ENCODE data around the gene ZNF783. TPM values are rescaled to one million over a fixed set of nuclear protein-coding genes. Genes with fewer than 3 reads are reported as not detected.
A peak's percentile ranks its signal among the peaks of the same experiment; 100 is the strongest.
"Not testable (repeated sequence)": the region's sequence is repeated elsewhere in the genome, so short reads cannot be mapped to it uniquely, and the experiment has no call there.

Gene ZNF783
- total and polyA plus RNA-seq, 7 experiments from 2014 or later = 6.2 to 49.2 (median 30.5) TPM

DNA sequence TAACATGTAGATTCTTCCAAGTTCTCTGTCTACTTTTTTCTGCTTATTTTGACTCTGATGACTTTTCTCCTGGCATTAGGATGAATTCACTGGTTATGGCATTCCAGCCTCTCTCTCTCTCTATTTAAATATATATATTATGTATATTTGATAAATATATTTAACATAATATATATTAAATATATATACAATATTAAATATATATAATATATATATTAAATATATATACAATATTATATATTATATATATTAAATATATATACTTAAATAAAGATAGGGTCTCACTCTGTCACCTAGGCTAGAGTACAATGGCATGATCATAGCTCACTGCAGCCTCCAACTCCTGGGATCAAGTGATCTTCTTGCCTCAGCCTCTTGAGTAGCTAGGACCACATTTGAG, 60.7 kb downstream of the ZNF783 start:
- peaks cover 3 to 12% (median 7%) of the 10 kb centered on the region in 5 donors for H3K27me3 Mint-ChIP-seq
- peaks cover 0 to 13% (median 0%) of the 10 kb centered on the region in 11 donors for H3K9me3 Mint-ChIP-seq
- no peaks in the 10 kb centered on the region for H3K9me3 ChIP-seq (ENCODE audit: control insufficient read depth in 2 of 3, low read length in 3 of 3)
- ChIA-PET CTCF (no interaction called here), POLR2A (interaction anchor here (0.6 kb wide), 1 partner anchor 64 kb away, joined by 3 read pairs; no protein-coding TSS in a partner anchor)
- no peaks in the 10 kb centered on the region for H3K36me3 ChIP-seq (ENCODE audit: control insufficient read depth in 2 of 3, insufficient read depth in 3 of 3, low read length in 3 of 3)
- no peaks in the 10 kb centered on the region for H3K27me3 ChIP-seq (ENCODE audit: control insufficient read depth in 2 of 2, insufficient read depth in 2 of 2, low read length in 2 of 2)
- peak overlapping the region in 2 of 9 donors; percentile 7 to 68 for H3K27ac Mint-ChIP-seq
- H3K36me3 Mint-ChIP-seq = peaks cover 0 to 15% (median 0%) of the 10 kb centered on the region in 5 donors
- H3K4me3 Mint-ChIP-seq = peak overlapping the region in 5 of 10 donors; percentile 47 to 74 (median 71)
- ATAC-seq (no peak), DNase-seq (no peak)
- no peak overlapping the region for H3K4me3 ChIP-seq (ENCODE audit: low read length)
- H3K4me1 ChIP-seq (ENCODE audit: control insufficient read depth in 2 of 2, insufficient read depth in 2 of 2, low read length in 2 of 2) = no peaks in the 10 kb centered on the region
- H3K4me1 Mint-ChIP-seq = peaks cover 7 to 29% (median 19%) of the 10 kb centered on the region in 7 donors
- intact Hi-C loops (cut with micrococcal nuclease) = loop anchor here in 1 of 2 donors (2.0 kb wide), 1 partner anchor 62 kb away; no protein-coding TSS in a partner anchor
- H3K27ac ChIP-seq (ENCODE audit: low read depth, low read length) = no peak overlapping the region

DNA sequence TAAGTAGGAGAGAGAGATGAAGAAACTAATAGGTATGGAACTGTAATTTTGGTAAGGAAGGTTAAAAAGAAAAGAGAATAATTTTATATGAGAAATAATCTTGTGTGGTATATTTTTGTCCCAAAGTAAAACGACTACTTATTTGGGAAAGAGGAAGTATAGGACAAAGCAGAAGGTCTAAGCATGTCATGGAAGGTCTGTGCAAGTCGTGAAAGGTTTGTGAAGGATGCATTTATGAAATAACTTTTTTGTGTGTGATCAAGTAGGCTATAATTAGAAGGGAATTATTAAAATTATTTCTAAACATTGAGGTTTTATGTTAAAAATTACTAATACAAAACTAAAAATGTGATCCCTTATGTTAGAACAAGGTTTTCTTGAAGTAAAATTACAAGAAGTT, 63.3 kb downstream of the ZNF783 start:
- peaks cover 0 to 11% (median 0%) of the 10 kb centered on the region in 11 donors for H3K9me3 Mint-ChIP-seq
- peaks cover 0 to 8% (median 5%) of the 10 kb centered on the region in 5 donors for H3K27me3 Mint-ChIP-seq
- ChIA-PET CTCF (no interaction called here), POLR2A (no interaction called here)
- H3K4me1 Mint-ChIP-seq = peaks cover 7 to 27% (median 18%) of the 10 kb centered on the region in 7 donors
- intact Hi-C loops (cut with micrococcal nuclease) = no loop called here
- no peaks in the 10 kb centered on the region for H3K4me1 ChIP-seq (ENCODE audit: control insufficient read depth in 2 of 2, insufficient read depth in 2 of 2, low read length in 2 of 2)
- H3K4me3 ChIP-seq (ENCODE audit: low read length) = no peak overlapping the region
- no peak overlapping the region for H3K27ac ChIP-seq (ENCODE audit: low read depth, low read length)
- DNase-seq (no peak), ATAC-seq (no peak)
- H3K36me3 ChIP-seq (ENCODE audit: control insufficient read depth in 2 of 3, insufficient read depth in 3 of 3, low read length in 3 of 3) = no peaks in the 10 kb centered on the region
- H3K36me3 Mint-ChIP-seq = peaks cover 0 to 14% (median 0%) of the 10 kb centered on the region in 5 donors
- H3K4me3 Mint-ChIP-seq = no peak overlapping the region
- H3K27ac Mint-ChIP-seq = peak overlapping the region in 1 of 9 donors; percentile 52
- no peaks in the 10 kb centered on the region for H3K9me3 ChIP-seq (ENCODE audit: control insufficient read depth in 2 of 3, low read length in 3 of 3)
- no peaks in the 10 kb centered on the region for H3K27me3 ChIP-seq (ENCODE audit: control insufficient read depth in 2 of 2, insufficient read depth in 2 of 2, low read length in 2 of 2)

DNA sequence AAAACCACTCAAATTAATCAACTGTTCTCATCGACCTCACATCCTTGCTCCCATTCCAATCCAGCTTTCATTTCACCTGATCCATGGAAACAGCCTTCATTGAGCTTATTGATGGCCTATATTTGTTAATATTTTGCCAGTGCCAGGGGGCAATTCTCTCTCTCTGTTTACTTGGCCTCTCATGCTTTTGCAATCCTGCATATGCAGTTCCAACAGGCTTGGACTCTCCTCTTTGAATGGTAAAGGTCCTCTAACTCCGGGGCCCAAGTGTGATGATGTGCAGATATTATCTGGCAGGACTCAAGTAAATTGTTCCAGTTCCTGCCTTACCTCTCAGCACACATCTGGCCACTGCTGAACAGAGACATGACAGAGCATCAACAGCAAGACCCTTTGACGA, 67.3 kb downstream of the ZNF783 start:
- ATAC-seq (no peak), DNase-seq (no peak)
- Mint-ChIP-seq H3K4me3 (no peak overlapping the region), H3K9me3 (peaks cover 0 to 9% (median 2%) of the 10 kb centered on the region in 11 donors), H3K27ac (no peak overlapping the region), H3K36me3 (peaks cover 0 to 4% (median 0%) of the 10 kb centered on the region in 5 donors), H3K27me3 (peaks cover 0 to 21% (median 8%) of the 10 kb centered on the region in 5 donors), H3K4me1 (peaks cover 0 to 14% (median 1%) of the 10 kb centered on the region in 7 donors)
- H3K27me3 ChIP-seq (ENCODE audit: control insufficient read depth in 2 of 2, insufficient read depth in 2 of 2, low read length in 2 of 2) = no peaks in the 10 kb centered on the region
- intact Hi-C loops (cut with micrococcal nuclease) = no loop called here
- ChIA-PET POLR2A (no interaction called here), CTCF (no interaction called here)
- no peaks in the 10 kb centered on the region for H3K36me3 ChIP-seq (ENCODE audit: control insufficient read depth in 2 of 3, insufficient read depth in 3 of 3, low read length in 3 of 3)
- H3K27ac ChIP-seq (ENCODE audit: low read depth, low read length) = no peak overlapping the region
- H3K9me3 ChIP-seq (ENCODE audit: control insufficient read depth in 2 of 3, low read length in 3 of 3) = no peaks in the 10 kb centered on the region
- H3K4me3 ChIP-seq (ENCODE audit: low read length) = no peak overlapping the region
- H3K4me1 ChIP-seq (ENCODE audit: control insufficient read depth in 2 of 2, insufficient read depth in 2 of 2, low read length in 2 of 2) = no peaks in the 10 kb centered on the region

DNA sequence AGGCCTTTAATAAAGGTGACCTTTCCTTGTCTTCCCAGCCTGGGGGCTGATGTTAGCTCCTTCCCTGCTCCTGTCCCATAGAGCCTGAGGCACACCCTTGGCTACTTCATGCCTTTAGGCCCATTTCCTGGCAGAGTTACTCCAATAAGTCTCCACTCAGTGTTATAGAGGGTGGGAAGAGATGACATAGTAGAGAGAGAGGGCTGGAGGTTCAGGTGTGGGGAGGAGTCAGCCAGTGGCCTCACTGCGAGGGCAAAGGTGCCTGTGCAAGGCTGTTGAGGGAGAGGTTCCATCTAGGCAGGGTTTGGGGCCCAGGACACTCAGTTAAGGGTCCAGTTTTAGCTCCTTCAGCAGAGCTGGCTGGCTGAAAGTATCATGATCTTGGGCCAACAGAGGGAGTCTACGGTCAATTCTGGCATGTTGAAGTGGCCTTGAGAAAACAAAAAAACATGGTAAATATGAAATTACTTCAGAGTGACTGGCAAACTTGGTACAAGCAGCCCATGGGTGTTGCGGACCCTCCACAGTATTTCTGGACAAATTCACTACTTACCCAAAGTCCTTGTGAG, 67.9 kb downstream of the ZNF783 start:
- DNase-seq (no peak), ATAC-seq (no peak)
- intact Hi-C loops (cut with micrococcal nuclease) = no loop called here
- Mint-ChIP-seq H3K4me3 (no peak overlapping the region), H3K4me1 (peaks cover 0 to 13% (median 1%) of the 10 kb centered on the region in 7 donors), H3K36me3 (peaks cover 0 to 4% (median 0%) of the 10 kb centered on the region in 5 donors), H3K27me3 (peaks cover 0 to 24% (median 8%) of the 10 kb centered on the region in 5 donors), H3K9me3 (peaks cover 0 to 9% (median 2%) of the 10 kb centered on the region in 11 donors), H3K27ac (no peak overlapping the region)
- Histone ChIP-seq H3K9me3 (ENCODE audit: control insufficient read depth in 2 of 3, low read length in 3 of 3) (no peaks in the 10 kb centered on the region), H3K36me3 (ENCODE audit: control insufficient read depth in 2 of 3, insufficient read depth in 3 of 3, low read length in 3 of 3) (no peaks in the 10 kb centered on the region), H3K4me1 (ENCODE audit: control insufficient read depth in 2 of 2, insufficient read depth in 2 of 2, low read length in 2 of 2) (no peaks in the 10 kb centered on the region), H3K27me3 (ENCODE audit: control insufficient read depth in 2 of 2, insufficient read depth in 2 of 2, low read length in 2 of 2) (no peaks in the 10 kb centered on the region), H3K27ac (ENCODE audit: low read depth, low read length) (no peak overlapping the region), H3K4me3 (ENCODE audit: low read length) (no peak overlapping the region)
- CTCF ChIA-PET = no interaction called here
- POLR2A ChIA-PET = interaction anchor here (0.5 kb wide), 1 partner anchor 130 kb away, joined by 3 read pairs; no protein-coding TSS in a partner anchor

DNA sequence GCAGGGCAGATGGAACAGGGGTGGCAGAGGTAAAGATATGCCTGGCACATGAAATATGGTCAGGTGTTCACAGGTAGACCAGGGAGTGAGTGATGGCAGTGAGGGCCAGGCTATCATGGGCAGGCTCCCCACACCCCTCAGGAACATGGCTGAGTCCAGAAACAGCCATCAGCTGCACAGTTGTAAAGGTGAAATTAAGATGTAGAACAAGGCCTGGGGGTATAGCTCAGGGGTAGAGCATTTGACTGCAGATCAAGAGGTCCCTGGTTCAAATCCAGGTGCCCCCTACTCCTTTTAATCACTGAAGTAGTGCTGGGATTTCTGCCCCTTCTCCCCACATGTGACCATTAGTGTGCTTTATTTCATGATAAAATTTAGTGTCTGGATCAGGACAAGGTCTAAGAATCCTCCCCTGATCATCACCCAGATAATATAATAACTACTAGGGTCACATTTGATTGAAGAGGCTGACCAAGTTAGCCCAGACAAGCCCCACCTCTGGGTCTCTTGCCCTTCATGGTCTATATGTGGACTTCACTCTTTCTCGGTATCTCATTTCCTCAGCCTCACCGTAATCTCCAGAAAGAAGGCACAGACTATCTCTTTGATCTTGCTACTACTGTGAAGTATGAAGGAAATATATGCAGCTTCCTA, 69.0 kb downstream of the ZNF783 start:
- H3K4me3 ChIP-seq (ENCODE audit: low read length) = no peak overlapping the region
- Mint-ChIP-seq H3K27ac (peak overlapping the region in 1 of 9 donors; percentile 14), H3K4me1 (peaks cover 0 to 6% (median 0%) of the 10 kb centered on the region in 7 donors), H3K27me3 (peaks cover 0 to 24% (median 8%) of the 10 kb centered on the region in 5 donors), H3K4me3 (no peak overlapping the region), H3K9me3 (peaks cover 0 to 7% (median 2%) of the 10 kb centered on the region in 11 donors), H3K36me3 (peaks cover 0 to 4% (median 0%) of the 10 kb centered on the region in 5 donors)
- H3K27me3 ChIP-seq (ENCODE audit: control insufficient read depth in 2 of 2, insufficient read depth in 2 of 2, low read length in 2 of 2) = no peaks in the 10 kb centered on the region
- H3K4me1 ChIP-seq (ENCODE audit: control insufficient read depth in 2 of 2, insufficient read depth in 2 of 2, low read length in 2 of 2) = no peaks in the 10 kb centered on the region
- no peaks in the 10 kb centered on the region for H3K36me3 ChIP-seq (ENCODE audit: control insufficient read depth in 2 of 3, insufficient read depth in 3 of 3, low read length in 3 of 3)
- POLR2A ChIA-PET = no interaction called here
- no peak for DNase-seq
- intact Hi-C loops (cut with micrococcal nuclease) = no loop called here
- CTCF ChIA-PET = interaction anchor here (0.8 kb wide), 1 partner anchor 25 kb away, joined by 3 read pairs; no protein-coding TSS in a partner anchor
- H3K9me3 ChIP-seq (ENCODE audit: control insufficient read depth in 2 of 3, low read length in 3 of 3) = no peaks in the 10 kb centered on the region
- H3K27ac ChIP-seq (ENCODE audit: low read depth, low read length) = no peak overlapping the region
- ATAC-seq = no peak

DNA sequence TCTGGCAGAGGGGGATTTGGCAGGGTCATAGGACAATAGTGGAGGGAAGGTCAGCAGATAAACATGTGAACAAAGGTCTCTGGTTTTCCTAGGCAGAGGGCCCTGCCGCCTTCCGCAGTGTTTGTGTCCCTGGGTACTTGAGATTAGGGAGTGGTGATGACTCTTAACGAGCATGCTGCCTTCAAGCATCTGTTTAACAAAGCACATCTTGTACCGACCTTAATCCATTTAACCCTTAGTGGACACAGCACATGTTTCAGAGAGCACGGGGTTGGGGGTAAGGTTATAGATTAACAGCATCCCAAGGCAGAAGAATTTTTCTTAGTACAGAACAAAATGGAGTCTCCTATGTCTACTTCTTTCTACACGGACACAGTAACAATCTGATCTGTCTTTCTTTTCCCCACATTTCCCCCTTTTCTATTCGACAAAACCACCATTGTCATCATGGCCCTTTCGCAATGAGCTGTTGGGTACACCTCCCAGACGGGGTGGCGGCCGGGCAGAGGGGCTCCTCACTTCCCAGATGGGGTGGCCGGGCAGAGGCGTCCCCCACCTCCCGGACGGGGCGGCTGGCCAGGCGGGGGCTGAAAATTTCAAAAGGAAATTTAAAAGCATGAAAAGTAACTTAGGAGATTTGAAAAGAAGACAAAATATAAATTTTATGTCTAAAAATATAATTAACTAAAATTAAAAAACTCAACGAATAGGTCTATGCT, 70.8 kb downstream of the ZNF783 start:
- POLR2A ChIA-PET; DNase-seq; H3K4me3 Mint-ChIP-seq; H3K27me3 ChIP-seq (ENCODE audit: control insufficient read depth in 2 of 2, insufficient read depth in 2 of 2, low read length in 2 of 2); H3K36me3 ChIP-seq (ENCODE audit: control insufficient read depth in 2 of 3, insufficient read depth in 3 of 3, low read length in 3 of 3); H3K9me3 ChIP-seq (ENCODE audit: control insufficient read depth in 2 of 3, low read length in 3 of 3); H3K4me1 Mint-ChIP-seq; CTCF ChIA-PET; H3K36me3 Mint-ChIP-seq; H3K27ac Mint-ChIP-seq; H3K9me3 Mint-ChIP-seq; H3K27ac ChIP-seq (ENCODE audit: low read depth, low read length); H3K4me1 ChIP-seq (ENCODE audit: control insufficient read depth in 2 of 2, insufficient read depth in 2 of 2, low read length in 2 of 2); intact Hi-C loops (cut with micrococcal nuclease); ATAC-seq; H3K4me3 ChIP-seq (ENCODE audit: low read length): not testable (repeated sequence)
- peaks cover 0 to 24% (median 8%) of the 10 kb centered on the region in 5 donors for H3K27me3 Mint-ChIP-seq

Data from naive thymus-derived CD4-positive, alpha-beta T cell (primary cell).